H1 (cell line): ENCODE measurements around the gene TTLL9. TPM values are rescaled to one million over a fixed set of nuclear protein-coding genes. Genes with fewer than 3 reads are reported as not detected.

Experiments
- CTCF ChIA-PET: fragments of 300-600 bp; sonication (Branson Sonifier 250); formaldehyde crosslinking; loops from one replicate; lab custom pipeline; 2021; ENCODE audit not compliant: partially characterized antibody; lab: Charles Lee
- POLR2A ChIA-PET: fragments of 300-600 bp; sonication (Branson Sonifier 250); formaldehyde crosslinking; loops from one replicate; lab custom pipeline; 2021; ENCODE audit warnings: inconsistent platforms; ENCODE audit not compliant: partially characterized antibody; lab: Charles Lee
- DNase-seq, 2 experiments: peaks; one replicate each; pipeline versions ENCODE4 v3.0.0 to v3.0.0-alpha.2; 2010 to 2022; ENCODE audit warnings: low spot score in 2 of 2, low read depth in 1 of 2, mixed read lengths in 1 of 2
- FAIRE-seq: peaks from 2 replicates; lab custom pipeline; 2011; peaks lifted over from hg19 to GRCh38; lab: Jason Lieb, UNC
- H2AFZ ChIP-seq: 2 replicates; pipeline ENCODE4 v1.8.1; 2012; ENCODE audit warnings: low read length, inconsistent platforms
- H2AK5ac ChIP-seq: 2 replicates; pipeline ENCODE4 v1.6.1; 2013; ENCODE audit warnings: low read depth, low read length
- H2BK120ac ChIP-seq: replicated peaks from 2 replicates; pipeline ENCODE3; 2013; ENCODE audit warnings: low read depth, low read length, inconsistent platforms
- H2BK12ac ChIP-seq: 2 replicates; pipeline ENCODE4 v1.6.1; 2013; ENCODE audit warnings: low read depth, low read length
- H2BK15ac ChIP-seq: 2 replicates; pipeline ENCODE4 v1.6.1; 2013; ENCODE audit warnings: low read length
- H2BK20ac ChIP-seq: 2 replicates; pipeline ENCODE4 v1.6.1; 2013; ENCODE audit warnings: low read length
- H2BK5ac ChIP-seq: 2 replicates; pipeline ENCODE4 v1.6.1; 2013; ENCODE audit warnings: low read depth, low read length
- H3K14ac ChIP-seq: 2 replicates; pipeline ENCODE4 v1.6.1; 2013; ENCODE audit warnings: inconsistent platforms; ENCODE audit not compliant: insufficient read length
- H3K18ac ChIP-seq: 2 replicates; pipeline ENCODE4 v1.6.1; 2013; ENCODE audit warnings: low read length; ENCODE audit errors: extremely low read depth
- H3K23ac ChIP-seq: 2 replicates; pipeline ENCODE4 v1.6.1; 2013; ENCODE audit warnings: inconsistent platforms; ENCODE audit not compliant: insufficient read length
- H3K23me2 ChIP-seq: 2 replicates; pipeline ENCODE4 v1.6.1; 2013; ENCODE audit warnings: low read depth, low read length
- H3K27ac ChIP-seq: 2 replicates; pipeline ENCODE4 v1.6.1; 2011; ENCODE audit warnings: low read depth, low read length, inconsistent platforms
- H3K27me3 ChIP-seq, 4 experiments: replicated peaks in 1 of 4; 1 replicate in 1 of 4; 2 replicates in 3 of 4; pipeline versions ENCODE4 v1.6.1 to v1.8.1; 2011 to 2013; ENCODE audit warnings: low read length in 3 of 4, mild to moderate bottlenecking in 3 of 4, inconsistent platforms in 2 of 4, mixed read lengths in 2 of 4, moderate library complexity in 1 of 4; ENCODE audit not compliant: control insufficient read depth in 3 of 4, insufficient read depth in 3 of 4; ENCODE audit errors: extremely low read depth in 1 of 4
- H3K36me3 ChIP-seq, 4 experiments: 2 replicates each; pipeline versions ENCODE4 v1.6.1 to v1.8.1; 2011 to 2013; ENCODE audit warnings: mild to moderate bottlenecking in 4 of 4, low read length in 3 of 4, moderate library complexity in 2 of 4, control low read depth in 1 of 4, inconsistent platforms in 1 of 4; ENCODE audit not compliant: insufficient read depth in 4 of 4, control insufficient read depth in 2 of 4
- H3K4ac ChIP-seq: replicated peaks from 2 replicates; pipeline ENCODE3; 2013; ENCODE audit warnings: low read length, low read depth, mixed read lengths, inconsistent platforms; ENCODE audit not compliant: insufficient read length
- H3K4me1 ChIP-seq, 4 experiments: replicated peaks in 1 of 4; 1 replicate in 1 of 4; 2 replicates in 3 of 4; pipeline versions ENCODE4 v1.6.1 to v1.8.1; 2011 to 2013; ENCODE audit warnings: low read length in 3 of 4, inconsistent platforms in 2 of 4, mixed read lengths in 1 of 4; ENCODE audit not compliant: insufficient read depth in 4 of 4, control insufficient read depth in 3 of 4
- H3K4me2 ChIP-seq, 2 experiments: 2 replicates each; pipeline versions ENCODE4 v1.6.1 to v1.8.1; 2011 to 2013; ENCODE audit warnings: low read depth in 2 of 2, low read length in 2 of 2, control low read depth in 1 of 2, inconsistent platforms in 1 of 2, mild to moderate bottlenecking in 1 of 2; ENCODE audit not compliant: insufficient read depth in 1 of 2
- H3K4me3 ChIP-seq, 4 experiments: fragments of 200-600, 300-600 bp in 1 of 4; sonication (generic), shearing (Covaris generic), sonication (Bioruptor Twin) in 1 of 4; 2 replicates each; pipeline versions ENCODE4 v1.5.1 to v1.8.1; 2011 to 2016; ENCODE audit warnings: low read length in 4 of 4, low read depth in 3 of 4, control low read depth in 2 of 4, inconsistent platforms in 2 of 4, mild to moderate bottlenecking in 2 of 4, mixed read lengths in 1 of 4, moderate library complexity in 1 of 4; ENCODE audit not compliant: insufficient read depth in 2 of 4; ENCODE audit errors: extremely low read depth in 1 of 4
- H3K56ac ChIP-seq: replicated peaks from 2 replicates; pipeline ENCODE3; 2013; ENCODE audit warnings: low read depth, mild to moderate bottlenecking, mixed read lengths, low read length, inconsistent platforms; ENCODE audit not compliant: insufficient read length
- H3K79me1 ChIP-seq: 2 replicates; pipeline ENCODE4 v1.6.1; 2013; ENCODE audit warnings: low read depth, low read length, control low read depth
- H3K79me2 ChIP-seq, 2 experiments: 2 replicates each; pipeline versions ENCODE4 v1.6.1 to v1.8.1; 2012 to 2013; ENCODE audit warnings: low read length in 2 of 2, mild to moderate bottlenecking in 2 of 2, inconsistent platforms in 1 of 2; ENCODE audit not compliant: insufficient read depth in 2 of 2, control insufficient read depth in 1 of 2
- H3K9ac ChIP-seq, 4 experiments: replicated peaks in 1 of 4; 1 replicate in 1 of 4; 2 replicates in 3 of 4; pipeline versions ENCODE4 v1.6.1 to v1.8.1; 2011 to 2013; ENCODE audit warnings: low read depth in 3 of 4, low read length in 3 of 4, control low read depth in 2 of 4, mild to moderate bottlenecking in 2 of 4, moderate library complexity in 2 of 4, inconsistent platforms in 1 of 4; ENCODE audit errors: extremely low read depth in 1 of 4
- H3K9me3 ChIP-seq, 2 experiments: 2 replicates each; pipeline versions ENCODE4 v1.6.1 to v1.8.1; 2012 to 2013; ENCODE audit warnings: mild to moderate bottlenecking in 2 of 2, moderate library complexity in 2 of 2, control low read depth in 1 of 2, inconsistent platforms in 1 of 2, low read depth in 1 of 2, low read length in 1 of 2, mixed read lengths in 1 of 2; ENCODE audit not compliant: insufficient read depth in 2 of 2
- H4K20me1 ChIP-seq, 2 experiments: replicated peaks in 1 of 2; 2 replicates each; pipeline versions ENCODE3 to v1.8.1; 2011 to 2013; ENCODE audit warnings: inconsistent platforms in 2 of 2, low read length in 2 of 2, mild to moderate bottlenecking in 1 of 2; ENCODE audit not compliant: insufficient read depth in 2 of 2, control insufficient read depth in 1 of 2
- H4K5ac ChIP-seq: 2 replicates; pipeline ENCODE4 v1.6.1; 2013; ENCODE audit warnings: low read length, low read depth, mixed read lengths, inconsistent platforms; ENCODE audit not compliant: insufficient read length
- H4K8ac ChIP-seq: 2 replicates; pipeline ENCODE4 v1.8.0; 2013; ENCODE audit warnings: mild to moderate bottlenecking, moderate library complexity, low read length, inconsistent platforms; ENCODE audit not compliant: insufficient read depth; ENCODE audit errors: extremely low read depth
- H4K91ac ChIP-seq: replicated peaks from 2 replicates; pipeline ENCODE3; 2013; ENCODE audit warnings: low read length, mixed read lengths, inconsistent platforms; ENCODE audit not compliant: insufficient read length
- CTCF ChIP-seq, 3 experiments: IDR thresholded peaks; 1 replicate in 2 of 3; 2 replicates in 1 of 3; pipeline versions ENCODE4 v1.5.1 to v1.6.1; 2011; ENCODE audit warnings: low read length in 3 of 3, mild to moderate bottlenecking in 3 of 3, inconsistent platforms in 2 of 3, low read depth in 1 of 3, moderate library complexity in 1 of 3; ENCODE audit not compliant: insufficient read depth in 1 of 3; ENCODE audit errors: control extremely low read depth in 1 of 3
- MAX ChIP-seq: IDR thresholded peaks from 2 replicates; pipeline ENCODE4 v1.6.1; 2012; ENCODE audit warnings: inconsistent platforms
- WGBS, 2 experiments: shearing (Covaris generic) in 1 of 2; methylation state at CpG; one replicate each; pipeline versions ENCODE4 v1.1.6 to v1.1.7; 2013 to 2015; ENCODE audit warnings: low lambda C conversion rate in 2 of 2, mixed read lengths in 2 of 2, inconsistent platforms in 1 of 2, low coverage in 1 of 2, missing lambda C conversion rate in 1 of 2; ENCODE audit not compliant: insufficient replicate concordance in 2 of 2, insufficient coverage in 1 of 2, insufficient read length in 1 of 2; ENCODE audit errors: extremely low coverage in 1 of 2, missing lambda C conversion rate in 1 of 2; 5-methylcytosine and 5-hydroxymethylcytosine counted together
- polyA plus RNA-seq, 7 experiments: library from polyadenylated mRNA; depleted of rRNA in 3 of 7; stranded (reverse) in 5 of 7; unstranded in 2 of 7; fragments of >200 nt in 5 of 7; fragments of 200-250 nt in 2 of 7; gene quantifications; 1 replicate in 5 of 7; 2 replicates in 1 of 7; 4 replicates in 1 of 7; pipeline versions ENCODE4 v1.2.1 to v1.2.3, GENCODE V29; 2011 to 2013; ENCODE audit warnings: missing spikeins in 2 of 7, mixed read lengths in 2 of 7
- total RNA-seq: library from RNA; stranded (reverse); fragmentation: NEBNext Ultra II Directional; extraction: Animal tissue kit (Norgen Biotek cat#: 25700); gene quantifications from 2 replicates; pipeline ENCODE4 v1.2.1, GENCODE V29; 2021

Gene TTLL9
- total and polyA plus RNA-seq, 2 of the 8 experiments (the other 6 are each of a cell fraction or from before 2014, with no cell fraction given): 0.06 TPM; not detected in 1

- H3K27me3 ChIP-seq: peaks cover 0 to 19% (median 11%) of the 10 kb centered on the region in 4 experiments; a peak in 5 of 7 replicates
- no peaks in the 10 kb centered on the region for H3K79me1 ChIP-seq
- no peak overlapping the region for H3K4ac ChIP-seq
- H2AK5ac ChIP-seq: no peak overlapping the region
- ChIA-PET POLR2A (interaction anchor here (0.7 kb wide), 1 partner anchor 79 kb away, joined by 3 read pairs; no protein-coding TSS in a partner anchor), CTCF (interaction anchor here (0.7 to 8.6 kb wide), 7 partner anchors 11 to 174 kb away, joined by 3 to 105 read pairs (median 13); no protein-coding TSS in a partner anchor)
- DNase-seq: no peak
- H3K79me2 ChIP-seq: no peaks in the 10 kb centered on the region
- no peak overlapping the region for H3K23ac ChIP-seq
- no peaks in the 10 kb centered on the region for H4K20me1 ChIP-seq
- H3K4me1 ChIP-seq: peaks cover 3 to 34% (median 18%) of the 10 kb centered on the region in 4 experiments
- H3K4me3 ChIP-seq: no peak overlapping the region
- no peak overlapping the region for H4K91ac ChIP-seq
- H2BK5ac ChIP-seq: no peak overlapping the region
- H2BK20ac ChIP-seq: no peak overlapping the region
- H4K5ac ChIP-seq: no peak overlapping the region
- H4K8ac ChIP-seq: no peak overlapping the region
- H3K9ac ChIP-seq: no peak overlapping the region; a peak in 1 of 7 replicates
- H2BK120ac ChIP-seq: no peak overlapping the region
- H3K56ac ChIP-seq: no peak overlapping the region
- no peak overlapping the region for H3K18ac ChIP-seq
- H3K14ac ChIP-seq: no peak overlapping the region
- H2BK15ac ChIP-seq: no peak overlapping the region
- TF ChIP-seq MAX (no peak), CTCF (IDR thresholded peaks at IDR 0.05; ENCODE audit: control extremely low read depth in 1 of 3, insufficient read depth in 1 of 3, low read depth in 1 of 3, low read length in 3 of 3) (peak in 1 of 3 experiments; percentile 13; a peak in 1 of 4 replicates)
- TF ChIP-seq, all 59 proteins: peak for 1
- peaks cover 15% of the 10 kb centered on the region for H3K23me2 ChIP-seq
- 83% methylated on average over 15 of the region's 15 CpGs; no CpG with 5 or more reads in 1 of the 2 experiments for WGBS, 2 experiments
- no peaks in the 10 kb centered on the region for H3K9me3 ChIP-seq
- peak overlapping the region; percentile 43; the same call in 1 of the 2 replicates for H2BK12ac ChIP-seq
- H3K36me3 ChIP-seq: no peaks in the 10 kb centered on the region
- H2AFZ ChIP-seq: no peak overlapping the region
- no peak for FAIRE-seq
- no peak overlapping the region for H3K27ac ChIP-seq
- H3K4me2 ChIP-seq: no peak overlapping the region
Observed at GRCh38 chr20:31857861-31858759, 12.3 kb upstream of the TTLL9 start.
